LNCAP (cell line): ENCODE results near the gene TNP2.

Source experiments
- CTCF ChIP-seq: fragments of 450-650 bp; IDR thresholded peaks from 2 replicates; pipeline ENCODE4 v1.5.1; 2017; ENCODE audit warnings: mild to moderate bottlenecking

The TNP2 gene

GRCh38 chr16:11224096-11224893 is 44.8 kb downstream of the TNP2 start:
- no peak for TF ChIP-seq CTCF

GRCh38 chr16:11219178-11219577 is 49.9 kb downstream of the TNP2 start:
- TF ChIP-seq CTCF, result no peak

DNA sequence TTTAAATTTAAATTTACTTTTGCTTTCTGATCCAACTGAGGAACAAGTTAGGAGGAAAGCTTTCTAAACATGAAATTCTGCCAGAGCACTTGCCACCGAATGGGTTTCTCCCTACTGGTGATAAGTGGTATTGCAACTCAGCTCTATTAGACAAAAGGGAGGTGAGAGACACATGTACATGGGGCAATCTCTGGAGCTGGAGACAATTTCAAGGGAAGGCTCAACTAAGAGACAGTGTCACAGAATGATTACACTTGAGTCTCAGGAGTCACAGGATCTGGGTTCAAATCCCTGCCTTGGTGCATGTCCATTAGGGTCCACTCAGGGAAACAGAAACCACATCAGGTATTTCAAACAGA is 50.5 kb downstream of the TNP2 start:
- peak; percentile 45 for TF ChIP-seq CTCF
